ENCODE results near the gene FOXF2. TPM values are rescaled to one million over a fixed set of nuclear protein-coding genes. Genes with fewer than 3 reads are reported as not detected.

FOXF2 gene
- total RNA-seq, 4 donors from 2014 or later: 9.0 to 45.2 (median 13.5) TPM

GRCh38 chr6:1405221-1405620 is 15.8 kb downstream of the FOXF2 start:
- no peak overlapping the region for H3K4me3 ChIP-seq
- H3K4me1 ChIP-seq: peaks cover 0 to 9% (median 0%) of the 10 kb centered on the region in 4 donors
- H3K27me3 ChIP-seq: peaks cover 23% of the 10 kb centered on the region
- WGBS, 2 donors (ENCODE audit: low coverage in 1 of 2): 80 to 81% methylated on average over 3 to 6 of the region's 6 CpGs
- H3K9me3 ChIP-seq: no peaks in the 10 kb centered on the region
- no peaks in the 10 kb centered on the region for H3K36me3 ChIP-seq
- intact Hi-C loops (cut with DNase I; ENCODE audit: low total_unique reads) (no loop called here), in situ Hi-C loops (cut with MboI; ENCODE audit: low pct_ligation_motif_present in 1 of 4, low pct_unique_long_range_greater_than_20kb in 1 of 4, low sequenced_read_pairs in 3 of 4) (loop anchor here in 2 of 4 donors (10.0 to 25.0 kb wide), 2 partner anchors 618 to 820 kb away; no protein-coding TSS in a partner anchor)
- no peak overlapping the region for H3K27ac ChIP-seq
- TF ChIP-seq EP300 (IDR thresholded peaks at IDR 0.05; ENCODE audit: low read depth) (no peak), POLR2A (IDR thresholded peaks at IDR 0.05) (no peak), POLR2AphosphoS5 (IDR thresholded peaks at IDR 0.05) (no peak)
- DNase-seq: no peak

GRCh38 chr6:1406306-1407072 is 17.1 kb downstream of the FOXF2 start:
- no peaks in the 10 kb centered on the region for H3K9me3 ChIP-seq
- H3K27ac ChIP-seq: peak overlapping the region; percentile 50 to 69 (median 56)
- peaks cover 0 to 9% (median 0%) of the 10 kb centered on the region in 4 donors for H3K4me1 ChIP-seq
- intact Hi-C loops (cut with DNase I; ENCODE audit: low total_unique reads): no loop called here
- H3K27me3 ChIP-seq: peaks cover 17% of the 10 kb centered on the region
- DNase-seq: no peak
- 70% methylated on average over 8 of the region's 13 CpGs; no CpG with 5 or more reads in 1 of the 2 donors for WGBS, 2 donors (ENCODE audit: low coverage in 1 of 2)
- H3K4me3 ChIP-seq: no peak overlapping the region
- TF ChIP-seq POLR2A (IDR thresholded peaks at IDR 0.05): no peak
- TF ChIP-seq CTCF (IDR thresholded peaks at IDR 0.05): no peak
- no peak for TF ChIP-seq POLR2AphosphoS5 (IDR thresholded peaks at IDR 0.05)
- TF ChIP-seq EP300 (IDR thresholded peaks at IDR 0.05; ENCODE audit: low read depth): no peak
- in situ Hi-C loops (cut with MboI; ENCODE audit: low pct_ligation_motif_present in 1 of 4, low pct_unique_long_range_greater_than_20kb in 1 of 4, low sequenced_read_pairs in 3 of 4): loop anchor here in 2 of 4 donors (10.0 to 25.0 kb wide), 2 partner anchors 619 to 822 kb away; no protein-coding TSS in a partner anchor
- H3K36me3 ChIP-seq: no peaks in the 10 kb centered on the region

- no peaks in the 10 kb centered on the region for H3K9me3 ChIP-seq
- H3K36me3 ChIP-seq: no peaks in the 10 kb centered on the region
- DNase-seq: no peak
- TF ChIP-seq EP300 (IDR thresholded peaks at IDR 0.05; ENCODE audit: low read depth) (no peak), CTCF (IDR thresholded peaks at IDR 0.05) (no peak), POLR2A (IDR thresholded peaks at IDR 0.05) (no peak), POLR2AphosphoS5 (IDR thresholded peaks at IDR 0.05) (no peak)
- no peak overlapping the region for H3K4me3 ChIP-seq
- H3K27me3 ChIP-seq: peaks cover 8% of the 10 kb centered on the region
- peak overlapping the region; percentile 31 to 69 (median 54) for H3K27ac ChIP-seq
- WGBS, 2 donors (ENCODE audit: low coverage in 1 of 2): 40 to 46% methylated on average over 2 to 9 of the region's 11 CpGs
- intact Hi-C loops (cut with DNase I; ENCODE audit: low total_unique reads) (no loop called here), in situ Hi-C loops (cut with MboI; ENCODE audit: low pct_ligation_motif_present in 1 of 4, low pct_unique_long_range_greater_than_20kb in 1 of 4, low sequenced_read_pairs in 3 of 4) (loop anchor here in 2 of 4 donors (10.0 to 25.0 kb wide), 2 partner anchors 620 to 823 kb away; no protein-coding TSS in a partner anchor)
- peaks cover 0 to 9% (median 0%) of the 10 kb centered on the region in 4 donors for H3K4me1 ChIP-seq
Measured at GRCh38 chr6:1407499-1407990, 18.2 kb downstream of the FOXF2 start.

GRCh38 chr6:1409774-1410465 is 20.5 kb downstream of the FOXF2 start:
- in situ Hi-C loops (cut with MboI; ENCODE audit: low pct_ligation_motif_present in 1 of 4, low pct_unique_long_range_greater_than_20kb in 1 of 4, low sequenced_read_pairs in 3 of 4): loop anchor here in 3 of 4 donors (10.0 to 25.0 kb wide), 3 partner anchors 623 to 825 kb away; no protein-coding TSS in a partner anchor
- TF ChIP-seq EP300 (IDR thresholded peaks at IDR 0.05; ENCODE audit: low read depth) (no peak), POLR2A (IDR thresholded peaks at IDR 0.05) (no peak), CTCF (IDR thresholded peaks at IDR 0.05) (no peak), POLR2AphosphoS5 (IDR thresholded peaks at IDR 0.05) (no peak)
- DNase-seq: no peak
- H3K4me1 ChIP-seq: peaks cover 0 to 9% (median 0%) of the 10 kb centered on the region in 4 donors
- intact Hi-C loops (cut with DNase I; ENCODE audit: low total_unique reads): no loop called here
- H3K9me3 ChIP-seq: no peaks in the 10 kb centered on the region
- H3K4me3 ChIP-seq: no peak overlapping the region
- no peaks in the 10 kb centered on the region for H3K36me3 ChIP-seq
- no peak overlapping the region for H3K27ac ChIP-seq
- 64 to 70% methylated on average over 7 to 22 of the region's 22 CpGs for WGBS, 2 donors (ENCODE audit: low coverage in 1 of 2)
- peaks cover 8% of the 10 kb centered on the region for H3K27me3 ChIP-seq
